Astrocyte of the cerebellum (primary cell): ENCODE results near the gene CARMIL1.

ENCODE experiments used
- DNase-seq: peaks from one replicate; pipeline ENCODE4 v3.0.0-alpha.2; 2011; ENCODE audit warnings: low read depth
- H3K4me3 ChIP-seq: 2 replicates; pipeline ENCODE4 v1.5.1; 2011; ENCODE audit warnings: mild to moderate bottlenecking, low read depth, low read length, moderate library complexity
- in situ Hi-C: cut with HindIII; loops from 2 replicates; pipeline ENCODE4 v1.10.0; 2017; ENCODE audit warnings: low sequenced_read_pairs
- TF ChIP-seq, protein P1 (sequence below): IDR thresholded peaks from 2 replicates; pipeline ENCODE4 v1.5.1; 2012; ENCODE audit warnings: low read length, low read depth, moderate library complexity, mild to moderate bottlenecking; ENCODE audit errors: missing control alignments

Gene CARMIL1

GRCh38 chr6:25448965-25449538 lies 169.9 kb downstream of the CARMIL1 start:
- in situ Hi-C loops: no loop called here
- TF ChIP-seq, protein P1, sequence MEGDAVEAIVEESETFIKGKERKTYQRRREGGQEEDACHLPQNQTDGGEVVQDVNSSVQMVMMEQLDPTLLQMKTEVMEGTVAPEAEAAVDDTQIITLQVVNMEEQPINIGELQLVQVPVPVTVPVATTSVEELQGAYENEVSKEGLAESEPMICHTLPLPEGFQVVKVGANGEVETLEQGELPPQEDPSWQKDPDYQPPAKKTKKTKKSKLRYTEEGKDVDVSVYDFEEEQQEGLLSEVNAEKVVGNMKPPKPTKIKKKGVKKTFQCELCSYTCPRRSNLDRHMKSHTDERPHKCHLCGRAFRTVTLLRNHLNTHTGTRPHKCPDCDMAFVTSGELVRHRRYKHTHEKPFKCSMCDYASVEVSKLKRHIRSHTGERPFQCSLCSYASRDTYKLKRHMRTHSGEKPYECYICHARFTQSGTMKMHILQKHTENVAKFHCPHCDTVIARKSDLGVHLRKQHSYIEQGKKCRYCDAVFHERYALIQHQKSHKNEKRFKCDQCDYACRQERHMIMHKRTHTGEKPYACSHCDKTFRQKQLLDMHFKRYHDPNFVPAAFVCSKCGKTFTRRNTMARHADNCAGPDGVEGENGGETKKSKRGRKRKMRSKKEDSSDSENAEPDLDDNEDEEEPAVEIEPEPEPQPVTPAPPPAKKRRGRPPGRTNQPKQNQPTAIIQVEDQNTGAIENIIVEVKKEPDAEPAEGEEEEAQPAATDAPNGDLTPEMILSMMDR: no peak
- no peak overlapping the region for H3K4me3 ChIP-seq
- no peak for DNase-seq

GRCh38 chr6:25449774-25450173 lies 170.6 kb downstream of the CARMIL1 start:
- TF ChIP-seq, protein P1: no peak
- H3K4me3 ChIP-seq: no peak overlapping the region
- DNase-seq: peak; percentile 31
- in situ Hi-C loops: no loop called here

DNA sequence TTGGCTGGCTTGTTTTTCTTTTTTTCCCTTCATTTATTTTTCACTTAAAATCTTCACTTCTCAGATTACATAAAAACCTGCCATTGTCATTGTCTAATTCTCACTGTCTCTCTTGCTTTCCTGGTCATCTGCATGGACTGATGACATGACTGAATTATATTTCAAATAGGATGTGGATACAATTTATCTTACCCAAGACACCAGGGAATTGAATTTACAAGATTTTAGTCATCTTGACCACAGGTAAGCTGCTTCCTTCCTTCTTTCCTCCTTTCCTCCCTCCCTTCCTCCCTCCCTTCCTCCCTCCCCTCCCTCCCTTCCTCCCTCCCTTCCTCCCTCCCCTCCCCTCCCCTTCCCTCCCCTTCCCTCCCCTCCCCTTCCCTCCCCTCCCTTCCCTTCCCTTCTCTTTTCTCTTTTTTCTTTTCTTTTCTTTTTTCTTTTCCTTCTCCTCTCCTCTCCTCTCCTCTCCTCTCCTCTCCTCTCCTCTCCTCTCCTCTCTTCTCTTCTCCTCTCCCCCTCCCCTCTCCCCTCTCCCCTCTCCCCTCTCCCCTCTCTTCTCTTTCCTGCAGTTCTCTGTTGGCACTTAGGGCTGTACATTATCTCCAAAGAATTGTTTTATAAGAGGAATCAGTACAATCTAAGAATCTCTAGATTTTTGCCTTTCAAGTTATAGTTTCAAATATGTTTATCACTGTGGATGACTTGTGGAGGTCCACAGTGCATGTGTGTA lies 171.5 kb downstream of the CARMIL1 start:
- H3K4me3 ChIP-seq: no peak overlapping the region
- TF ChIP-seq, protein P1: no peak
- in situ Hi-C loops: no loop called here
- no peak for DNase-seq

- TF ChIP-seq, protein P1: no peak
- no peak for DNase-seq
- H3K4me3 ChIP-seq: no peak overlapping the region
- in situ Hi-C loops: no loop called here
These were observed 172.9 kb downstream of the CARMIL1 start for GRCh38 chr6:25452031-25452430.

DNA sequence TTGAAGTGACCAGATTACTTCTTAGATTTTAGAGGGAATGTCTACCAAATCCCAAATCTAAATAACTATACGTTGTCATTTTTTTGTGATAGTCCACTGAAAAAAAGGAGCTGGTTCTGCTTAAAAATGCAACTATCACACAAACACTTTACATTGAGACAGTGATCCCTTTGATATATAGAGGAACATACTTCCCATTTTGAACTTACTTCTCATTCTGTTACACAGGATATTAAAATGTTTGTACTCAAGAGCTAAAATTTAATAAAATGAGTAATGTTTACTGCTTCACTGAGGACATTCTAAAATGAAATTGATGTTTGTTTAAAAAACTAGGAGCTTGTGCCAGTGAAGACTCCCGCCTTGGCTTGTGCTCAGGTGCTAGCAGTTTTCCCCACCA lies 174.1 kb downstream of the CARMIL1 start:
- no peak for DNase-seq
- H3K4me3 ChIP-seq: no peak overlapping the region
- TF ChIP-seq, protein P1: no peak
- in situ Hi-C loops: no loop called here

GRCh38 chr6:25454136-25454535 lies 175.0 kb downstream of the CARMIL1 start:
- no peak for DNase-seq
- in situ Hi-C loops: no loop called here
- TF ChIP-seq, protein P1: no peak
- no peak overlapping the region for H3K4me3 ChIP-seq
